ENCODE data around the gene S100A2. TPM values are rescaled to one million over a fixed set of nuclear protein-coding genes. Genes with fewer than 3 reads are reported as not detected.
"Not testable (repeated sequence)": the region's sequence is repeated elsewhere in the genome, so short reads cannot be mapped to it uniquely, and the experiment has no call there.

The S100A2 gene
- polyA plus RNA-seq, 1 donor, result 2.0 TPM

DNA sequence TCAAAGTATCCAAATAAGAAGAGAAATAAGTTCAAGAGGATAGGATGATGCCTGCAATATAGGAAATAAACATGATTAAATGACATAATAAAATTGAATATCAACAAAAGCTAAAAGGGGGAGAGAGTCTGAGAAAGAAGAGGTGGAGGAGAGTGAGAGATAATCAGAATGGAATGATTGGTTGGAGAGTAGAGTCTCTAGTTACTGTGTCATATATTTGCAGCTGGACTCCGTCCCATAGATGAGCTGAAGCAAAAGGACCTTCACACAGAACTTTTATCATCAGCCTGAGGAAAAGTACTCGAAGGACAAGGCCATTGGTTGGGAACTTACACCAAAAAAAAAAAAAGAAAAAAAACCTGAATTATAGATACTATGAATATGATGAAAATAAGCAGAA is 22.8 kb upstream of the S100A2 start:
- DNase-seq (ENCODE audit: low read depth), result no peak

DNA sequence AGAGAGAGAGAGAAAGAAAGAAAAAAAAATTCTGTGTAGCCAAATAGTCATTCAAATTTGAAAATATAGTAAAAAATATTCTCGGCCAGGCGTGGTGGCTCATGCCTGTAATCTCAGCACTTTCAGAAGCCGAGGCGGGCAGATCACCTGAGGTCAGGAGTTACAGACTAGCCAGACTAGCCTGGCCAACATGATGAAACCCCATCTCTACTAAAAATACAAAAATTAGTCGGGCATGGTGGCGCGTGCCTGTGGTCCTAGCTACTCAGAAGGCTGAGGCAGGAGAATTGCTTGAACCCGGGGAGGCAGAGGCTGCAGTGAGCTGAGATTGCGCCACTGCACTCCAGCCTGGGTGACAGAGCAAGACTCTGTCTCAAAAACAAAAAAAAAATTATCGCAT is 22.4 kb upstream of the S100A2 start:
- not testable (repeated sequence) for DNase-seq (ENCODE audit: low read depth)

DNA sequence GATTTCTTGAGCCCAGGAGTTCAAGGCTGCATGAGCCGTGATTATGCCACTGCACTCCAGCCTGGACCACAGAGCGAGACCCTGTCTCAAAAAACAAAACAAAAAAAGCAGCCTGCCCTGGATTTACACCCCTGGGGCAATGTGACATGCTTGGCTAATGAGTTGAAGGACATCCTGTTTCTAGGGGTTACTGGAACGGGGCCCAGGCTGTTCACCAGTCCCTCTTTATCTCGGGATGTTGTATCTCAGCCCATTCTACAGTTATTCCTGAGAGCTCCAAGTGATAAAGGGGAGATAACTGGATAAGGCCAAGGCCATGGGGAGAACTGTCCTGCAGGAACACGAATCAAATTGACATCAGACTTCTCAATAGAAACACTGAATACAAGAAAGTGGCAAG is 21.7 kb upstream of the S100A2 start:
- no peak for DNase-seq (ENCODE audit: low read depth)

DNA sequence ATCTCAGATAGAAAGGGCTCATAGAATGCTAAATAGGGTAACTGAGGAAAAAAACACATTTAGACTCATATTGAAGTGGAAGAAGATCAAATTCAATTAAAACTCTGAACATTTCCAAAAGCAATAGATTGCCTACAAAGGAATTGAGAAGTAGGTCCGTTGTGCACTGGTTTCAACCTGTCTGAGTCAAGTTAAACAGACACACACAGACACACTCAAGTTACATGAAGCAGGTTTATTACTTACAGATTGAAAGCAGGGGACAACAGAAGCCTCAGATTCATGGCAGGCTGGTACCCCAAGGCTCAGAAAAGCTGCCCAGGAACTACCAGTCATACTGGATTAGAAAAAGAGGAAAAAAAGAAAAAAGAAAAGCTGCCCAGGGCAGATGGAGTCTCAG is 20.7 kb upstream of the S100A2 start:
- DNase-seq (ENCODE audit: low read depth), result no peak

DNA sequence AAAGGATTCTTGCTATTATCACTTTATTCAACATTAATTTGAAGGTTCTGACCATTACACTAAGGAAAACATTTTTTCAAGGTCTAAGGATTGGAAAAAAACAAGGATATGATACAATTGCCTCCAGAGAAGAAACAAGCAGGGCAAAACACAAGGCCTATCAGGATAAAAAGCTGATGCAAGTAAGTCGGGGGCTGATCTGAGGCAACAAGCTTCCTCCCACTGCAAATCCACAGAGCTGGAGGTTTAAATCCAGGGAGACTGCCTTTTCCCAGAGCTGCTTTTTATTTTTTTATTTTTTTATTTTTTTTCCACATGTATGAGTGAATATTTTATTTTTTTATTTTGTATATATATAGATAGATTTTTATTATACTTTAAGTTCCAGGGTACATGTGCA is 19.4 kb upstream of the S100A2 start:
- no peak for DNase-seq (ENCODE audit: low read depth)

DNA sequence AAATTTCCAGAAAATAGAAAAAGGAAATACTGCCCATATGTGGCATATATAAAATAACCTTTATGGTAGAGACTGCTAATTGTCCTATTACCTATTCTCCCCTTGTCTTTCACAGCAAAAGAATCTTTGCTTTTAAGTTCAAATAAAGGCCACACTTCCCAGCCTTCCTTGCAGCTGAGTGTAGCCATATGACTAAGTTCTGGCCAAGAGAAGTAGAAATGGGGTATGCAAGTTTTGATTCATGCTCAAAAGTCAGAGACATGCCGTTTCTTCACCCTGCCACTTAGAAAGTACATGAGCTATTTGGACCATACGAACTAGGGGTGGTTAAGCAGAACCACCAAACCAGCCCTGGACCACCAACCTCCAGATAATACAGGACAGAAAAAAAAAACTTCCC is 18.3 kb upstream of the S100A2 start:
- no peak for DNase-seq (ENCODE audit: low read depth)

DNA sequence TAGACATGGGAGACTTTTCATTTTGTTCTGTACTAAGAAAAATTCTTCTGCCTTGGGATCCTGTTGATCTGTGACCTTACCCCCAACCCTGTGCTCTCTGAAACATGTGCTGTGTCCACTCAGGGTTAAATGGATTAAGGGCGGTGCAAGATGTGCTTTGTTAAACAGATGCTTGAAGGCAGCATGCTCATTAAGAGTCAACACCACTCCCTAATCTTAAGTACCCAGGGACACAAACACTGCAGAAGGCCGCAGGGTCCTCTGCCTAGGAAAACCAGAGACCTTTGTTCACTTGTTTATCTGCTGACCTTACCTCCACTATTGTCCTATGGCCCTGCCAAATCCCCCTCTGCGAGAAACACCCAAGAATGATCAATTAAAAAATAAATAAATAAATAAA is 17.9 kb upstream of the S100A2 start:
- DNase-seq (ENCODE audit: low read depth), result not testable (repeated sequence)

DNA sequence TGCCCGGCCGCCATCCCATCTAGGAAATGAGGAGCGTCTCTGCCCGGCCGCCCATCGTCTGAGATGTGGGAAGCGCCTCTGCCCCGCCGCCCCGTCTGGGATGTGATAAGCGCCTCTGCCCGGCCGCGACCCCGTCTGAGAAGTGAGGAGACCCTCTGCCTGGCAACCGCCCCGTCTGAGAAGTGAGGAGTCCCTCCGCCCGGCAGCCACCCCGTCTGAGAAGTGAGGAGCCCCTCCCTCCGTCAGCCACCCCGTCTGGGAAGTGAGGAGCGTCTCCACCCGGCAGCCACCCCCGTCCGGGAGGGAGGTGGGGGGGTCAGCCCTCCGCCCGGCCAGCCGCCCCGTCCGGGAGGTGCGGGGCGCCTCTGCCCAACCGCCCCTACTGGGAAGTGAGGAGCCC is 17.2 kb upstream of the S100A2 start:
- not testable (repeated sequence) for DNase-seq (ENCODE audit: low read depth)

DNA sequence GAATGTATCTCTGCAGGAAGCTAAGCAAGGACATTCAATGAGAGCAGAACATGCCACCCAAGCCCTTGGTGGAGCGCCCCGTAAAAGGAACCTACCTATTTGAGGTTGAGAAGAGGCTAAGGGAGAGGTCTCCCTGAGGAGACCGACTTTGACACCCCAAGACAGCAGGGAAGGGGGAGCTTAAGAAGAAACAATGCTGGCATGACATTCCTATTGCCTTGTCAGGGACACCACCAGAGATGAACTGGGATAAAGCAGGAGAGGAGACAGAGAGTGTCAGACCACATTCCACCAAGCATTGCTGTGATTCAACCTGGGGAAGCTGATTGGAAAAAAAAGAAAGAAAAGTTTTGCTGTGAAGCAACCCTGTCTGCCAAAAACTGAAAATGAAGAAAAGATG is 13.3 kb upstream of the S100A2 start:
- DNase-seq (ENCODE audit: low read depth), result no peak

DNA sequence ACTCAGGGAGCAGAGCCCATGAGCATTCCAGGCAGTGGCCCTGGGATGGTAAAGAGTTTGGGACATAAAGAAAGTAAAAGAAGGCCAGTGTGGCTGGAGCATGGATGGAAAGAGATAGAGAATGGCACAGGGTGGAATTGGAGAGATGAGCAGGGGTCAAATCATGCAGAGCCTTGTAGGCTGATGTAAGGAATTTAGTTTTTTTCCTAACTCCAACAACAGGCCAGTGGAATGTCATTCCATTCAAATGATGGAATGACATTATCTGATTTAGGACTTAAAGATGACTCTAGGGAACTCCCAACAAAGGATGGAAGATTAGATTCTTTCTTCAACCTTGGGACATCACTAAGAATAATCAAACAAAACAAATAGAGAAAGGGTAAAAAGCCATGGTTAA is 12.8 kb upstream of the S100A2 start:
- DNase-seq (ENCODE audit: low read depth), result no peak

DNA sequence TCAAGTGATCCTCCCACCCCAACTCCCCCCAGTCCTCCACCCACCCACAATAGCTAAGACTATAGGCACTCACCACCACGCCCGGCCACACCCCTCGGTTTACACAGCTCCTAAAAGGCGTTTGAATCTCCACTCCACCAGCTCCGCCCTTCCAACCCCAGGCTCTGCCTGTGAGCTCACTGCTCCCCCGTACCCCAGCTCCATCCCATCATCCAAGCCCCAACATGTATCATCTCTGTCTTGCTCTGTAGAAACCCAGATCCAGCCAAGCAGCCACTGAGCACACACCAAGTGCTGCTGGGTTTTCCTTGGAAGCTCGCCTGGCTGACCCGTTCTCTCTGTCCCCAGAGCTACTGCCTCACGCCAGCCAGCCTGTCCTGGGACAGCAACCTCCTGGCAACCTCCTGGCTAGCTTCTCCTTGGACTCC is 12.0 kb upstream of the S100A2 start:
- no peak for DNase-seq (ENCODE audit: low read depth)

DNA sequence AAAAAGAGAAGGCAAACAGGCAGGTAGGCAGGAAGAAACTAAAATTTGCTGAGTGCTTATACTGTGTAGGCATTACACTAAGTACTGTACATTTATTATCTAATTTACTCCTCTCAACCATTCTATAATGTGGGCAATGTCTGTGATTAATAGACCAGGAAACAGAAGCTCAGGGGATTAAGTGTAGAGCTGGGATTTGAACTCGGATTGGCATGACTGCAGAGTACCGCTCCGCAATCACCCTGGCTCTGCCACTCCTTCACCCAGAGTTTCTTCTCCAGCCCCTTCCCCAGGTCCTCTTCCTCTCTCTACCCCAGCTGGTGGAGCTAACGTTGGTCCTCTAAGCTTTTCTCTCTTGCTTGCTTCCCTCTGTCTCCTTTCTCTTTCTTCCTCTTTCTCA is 11.5 kb upstream of the S100A2 start:
- DNase-seq (ENCODE audit: low read depth), result no peak

DNA sequence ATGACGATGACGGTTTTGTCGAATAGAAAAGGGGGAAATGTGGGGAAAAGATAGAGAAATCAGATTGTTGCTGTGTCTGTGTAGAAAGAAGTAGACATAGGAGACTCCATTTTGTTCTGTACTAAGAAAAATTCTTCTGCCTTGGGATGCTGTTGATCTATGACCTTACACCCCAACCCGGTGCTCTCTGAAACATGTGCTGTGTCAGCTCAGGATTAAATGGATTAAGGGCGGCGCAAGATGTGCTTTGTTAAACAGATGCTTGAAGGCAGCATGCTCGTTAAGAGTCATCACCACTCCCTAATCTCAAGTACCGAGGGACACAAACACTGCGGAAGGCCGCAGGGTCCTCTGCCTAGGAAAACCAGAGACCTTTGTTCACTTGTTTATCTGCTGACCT is 9.9 kb upstream of the S100A2 start:
- DNase-seq (ENCODE audit: low read depth), result not testable (repeated sequence)

DNA sequence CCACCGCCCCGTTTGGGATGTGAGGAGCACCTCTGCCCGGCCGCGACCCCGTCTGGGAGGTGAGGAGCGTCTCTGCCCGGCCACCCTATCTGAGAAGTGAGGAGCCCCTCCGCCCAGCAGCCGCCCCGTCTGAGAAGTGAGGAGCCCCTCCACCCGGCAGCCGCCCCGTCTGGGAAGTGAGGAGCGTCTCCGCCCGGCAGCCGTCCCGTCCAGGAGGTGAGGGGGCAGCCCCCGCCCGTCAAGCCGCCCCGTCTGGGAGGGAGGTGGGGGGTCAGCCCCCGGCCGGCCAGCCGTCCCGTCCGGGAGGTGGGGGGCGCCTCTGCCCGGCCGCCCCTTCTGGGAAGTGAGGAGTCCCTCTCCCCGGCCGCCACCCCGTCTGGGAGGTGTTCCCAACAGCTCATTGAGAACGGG is 9.4 kb upstream of the S100A2 start:
- not testable (repeated sequence) for DNase-seq (ENCODE audit: low read depth)

DNA sequence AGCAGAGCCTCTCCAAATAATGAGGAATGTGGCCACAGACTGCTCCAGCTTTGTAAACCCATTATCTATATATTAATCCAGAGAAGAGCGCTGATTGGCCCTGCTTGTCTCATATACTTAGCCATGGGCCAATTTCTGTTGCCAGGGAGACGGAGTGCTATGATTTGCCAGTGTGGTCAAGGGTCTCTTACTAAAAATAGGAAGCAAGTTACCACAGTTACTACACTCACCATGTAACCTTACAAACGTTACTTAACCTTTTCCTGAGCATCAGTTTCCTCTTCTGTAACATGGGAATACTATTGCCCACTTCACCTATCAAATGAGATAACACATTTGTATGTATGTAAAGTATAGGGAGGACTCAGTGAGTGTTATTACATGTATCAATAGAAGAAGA is 7.7 kb upstream of the S100A2 start:
- DNase-seq (ENCODE audit: low read depth), result no peak

DNA sequence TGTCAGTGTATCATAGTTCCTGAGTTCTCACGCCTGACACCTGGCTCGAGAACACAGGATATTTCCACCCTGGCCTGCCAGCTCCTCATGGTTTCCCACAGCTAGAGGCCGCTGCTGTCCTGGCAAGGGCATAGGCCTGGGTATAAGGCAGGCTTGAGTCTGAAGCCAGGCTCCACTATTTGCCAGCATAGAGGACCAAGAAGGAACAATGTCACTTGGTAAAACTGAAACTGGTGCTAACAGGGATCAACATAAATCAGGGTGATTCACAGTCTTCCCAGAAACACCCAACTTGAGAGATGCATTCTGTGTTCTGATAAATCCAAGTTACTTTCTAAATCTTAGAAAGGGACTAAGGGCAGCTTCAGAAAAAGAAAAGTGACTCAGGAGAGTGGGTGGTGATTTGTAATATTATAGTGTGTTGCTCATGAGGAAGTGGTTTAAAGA is 6.9 kb upstream of the S100A2 start:
- no peak for DNase-seq (ENCODE audit: low read depth)

DNA sequence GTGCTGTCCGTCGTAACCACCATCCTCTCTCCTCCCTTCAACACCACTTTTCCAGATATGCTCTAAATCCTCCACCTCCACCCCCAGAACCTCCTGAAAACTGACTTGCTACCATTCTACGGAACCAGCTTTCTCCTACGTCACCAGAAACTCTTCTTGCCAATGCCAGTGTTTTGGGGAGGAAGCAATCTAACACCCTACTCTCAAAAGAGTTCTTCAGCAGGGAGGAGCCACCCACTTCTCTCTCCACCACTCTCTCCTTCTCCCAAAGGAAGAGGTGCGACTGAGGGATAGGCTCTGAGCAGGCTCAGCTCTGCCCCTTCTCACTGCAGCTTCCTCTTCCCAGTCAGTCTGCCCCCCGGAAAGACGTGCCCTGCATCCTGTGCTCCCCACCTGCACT is 6.1 kb upstream of the S100A2 start:
- no peak for DNase-seq (ENCODE audit: low read depth)

DNA sequence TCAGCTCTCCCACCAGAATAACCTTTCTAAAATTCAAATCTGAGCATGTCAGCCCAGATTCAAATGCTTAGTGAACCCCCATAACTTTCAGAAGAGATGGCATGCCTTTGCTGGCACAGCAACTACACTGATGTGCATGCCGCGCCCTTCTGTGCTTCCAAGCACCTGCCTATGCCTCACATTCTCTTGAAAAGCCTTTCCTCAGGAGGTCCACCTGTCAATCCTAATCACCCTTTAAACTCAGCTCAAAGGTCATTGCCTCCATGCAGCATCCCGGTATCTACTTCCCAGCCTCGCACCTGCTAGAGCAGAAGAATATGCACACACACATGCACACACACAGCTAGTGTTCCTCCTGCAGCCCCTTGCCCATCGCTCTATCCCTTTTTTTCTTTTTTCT is 5.2 kb upstream of the S100A2 start:
- no peak for DNase-seq (ENCODE audit: low read depth)

DNA sequence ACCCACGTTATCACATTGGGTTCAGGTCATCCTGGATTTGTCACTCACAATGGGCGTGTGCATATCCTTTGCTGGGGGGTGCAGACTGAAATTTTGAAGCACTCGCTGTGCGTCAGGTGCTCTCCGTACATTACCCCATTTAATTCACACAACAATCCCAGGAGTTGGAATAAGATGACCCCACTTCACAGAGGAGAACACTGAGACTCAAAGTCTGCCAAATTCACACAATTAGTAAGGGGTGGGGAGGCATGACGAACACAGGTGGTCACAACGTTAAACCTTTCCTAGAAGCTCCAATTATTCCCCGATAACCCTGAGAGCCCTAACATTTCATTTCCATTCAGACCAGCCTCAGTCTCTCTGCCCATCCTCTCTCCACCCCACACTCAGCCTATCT is 3.8 kb upstream of the S100A2 start:
- no peak for DNase-seq (ENCODE audit: low read depth)

DNA sequence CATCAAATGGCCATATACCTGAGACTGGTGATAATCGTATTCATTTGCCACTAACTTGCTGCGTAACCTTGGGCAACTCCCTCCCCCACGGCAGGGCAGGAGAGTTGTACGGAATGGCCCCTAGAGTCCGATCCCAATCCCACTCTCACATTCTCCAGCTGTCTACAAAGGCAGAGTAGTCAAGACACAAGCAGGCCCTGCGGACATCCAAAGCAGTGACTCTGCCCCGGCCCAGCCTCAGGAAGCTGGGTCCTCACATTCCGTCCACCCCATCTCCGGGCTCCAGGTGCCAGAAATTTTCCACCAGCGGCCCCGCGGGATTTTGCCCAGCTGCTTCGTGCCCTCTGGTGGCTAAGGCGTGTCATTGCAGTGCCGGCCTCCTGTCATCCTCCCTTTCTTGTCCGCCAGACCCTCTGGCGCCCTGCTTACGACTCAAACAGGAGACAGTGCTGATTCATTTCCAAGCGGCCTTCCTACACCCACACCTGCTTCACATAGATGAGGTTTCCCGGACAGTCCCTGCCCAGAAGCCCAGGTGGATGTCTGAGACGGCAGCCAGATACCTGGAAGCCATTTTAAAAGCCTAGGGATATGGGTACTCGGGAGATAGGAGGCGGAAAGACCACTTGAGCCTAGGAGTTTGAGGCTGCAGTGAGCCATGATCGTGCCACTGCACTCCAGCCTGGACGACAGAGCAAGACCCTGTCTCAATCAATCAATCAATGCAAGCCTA is 2.9 kb upstream of the S100A2 start:
- peak; percentile 45 for DNase-seq (ENCODE audit: low read depth)

DNA sequence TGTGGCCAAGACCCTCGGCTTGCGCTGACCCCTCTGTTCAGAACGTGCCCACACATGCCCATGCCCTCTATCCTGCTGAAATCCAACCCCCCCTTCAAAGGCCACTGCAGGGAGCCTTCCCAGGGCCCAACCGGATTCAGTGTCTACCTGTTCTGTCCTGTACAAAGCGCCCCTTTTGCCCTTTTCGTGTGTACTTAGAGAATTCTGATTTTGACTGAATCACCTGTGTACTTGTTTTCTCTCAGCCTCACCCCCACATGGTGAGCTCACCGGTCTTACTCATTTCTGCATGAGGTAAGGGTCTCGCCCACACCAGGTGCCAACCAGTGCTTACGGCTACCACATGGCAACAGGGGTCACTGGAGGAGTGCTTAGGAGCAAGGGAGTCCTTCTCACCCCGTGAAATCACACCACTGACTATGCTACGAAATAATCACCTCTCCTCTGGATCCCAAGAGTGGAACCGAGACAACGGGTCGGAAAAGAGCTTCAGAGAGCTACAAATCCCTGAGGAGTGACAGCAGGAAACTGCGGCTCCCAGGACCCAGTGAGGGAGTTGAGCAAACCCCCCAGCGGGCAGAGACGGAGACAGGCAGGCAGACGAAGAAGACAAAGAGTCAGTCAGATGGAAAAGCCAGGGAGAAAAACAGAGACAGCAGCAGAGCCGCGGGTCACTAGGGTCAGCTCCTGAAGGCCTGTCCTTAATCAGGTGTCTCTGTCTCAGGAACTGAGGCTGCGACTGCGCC is 2.1 kb upstream of the S100A2 start:
- DNase-seq (ENCODE audit: low read depth), result no peak

DNA sequence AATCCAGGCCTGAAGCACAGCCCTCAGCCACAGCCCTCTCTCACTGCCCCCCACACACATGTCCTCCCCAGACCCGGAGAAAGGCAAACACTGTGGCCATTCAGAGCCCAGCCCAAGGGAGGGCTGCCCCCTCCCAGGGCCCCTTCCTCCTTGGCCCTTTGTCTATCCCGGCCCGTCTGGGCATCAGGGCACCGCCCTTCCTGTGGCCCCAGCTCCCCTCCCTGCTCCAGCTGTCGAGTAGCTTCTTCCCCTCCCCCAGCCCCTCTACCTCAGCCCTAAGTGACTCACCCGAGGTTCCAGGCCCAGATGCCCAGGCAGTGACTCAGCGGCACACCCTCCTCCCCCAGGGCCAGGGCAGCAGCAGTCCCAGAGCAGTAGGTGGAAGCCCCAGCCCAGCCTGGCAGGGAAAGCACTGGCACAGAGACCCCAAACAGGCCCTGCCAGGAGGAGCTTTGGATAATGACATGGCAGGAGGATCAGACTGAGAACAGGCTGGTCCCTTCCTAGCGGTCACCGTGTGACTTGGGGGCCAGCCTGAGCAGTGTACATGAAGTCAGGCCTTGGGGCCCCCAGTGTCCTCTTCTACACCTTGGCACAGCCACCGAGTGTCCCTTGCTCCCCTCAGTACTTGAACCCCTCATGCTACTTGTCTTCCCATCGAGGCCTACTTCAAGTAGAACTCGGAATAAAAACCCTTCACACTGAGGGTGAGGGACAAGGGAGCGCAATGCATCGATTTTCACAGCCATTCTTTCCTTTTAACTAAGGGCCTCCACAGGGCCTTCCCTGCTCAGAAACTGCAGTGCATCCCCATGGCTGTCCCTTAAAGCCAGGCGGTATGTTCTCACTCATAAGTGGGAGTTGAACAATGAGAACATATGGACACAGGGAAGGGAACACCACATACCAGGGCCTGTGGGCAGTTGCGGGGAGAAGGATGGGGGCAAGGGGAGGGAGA is 1.0 kb upstream of the S100A2 start:
- DNase-seq (ENCODE audit: low read depth), result peak; percentile 26
